Smooth muscle cell (in vitro differentiated cells): ENCODE data around the gene NOP9. TPM values are rescaled to one million over a fixed set of nuclear protein-coding genes. Genes with fewer than 3 reads are reported as not detected.

Experiments used
- DNase-seq: peaks from one replicate; lab custom pipeline; 2025; ENCODE audit not compliant: unreplicated experiment; lab: John Stamatoyannopoulos, UW
- H2AFZ ChIP-seq: fragments of 200-600 bp; sonication (generic); 2 replicates; pipeline ENCODE4 v1.6.0; 2016; ENCODE audit warnings: antibody characterized with exemption, low read depth, mild to moderate bottlenecking
- H3F3A ChIP-seq: fragments of 200-600 bp; sonication (generic); 2 replicates; pipeline ENCODE4 v1.6.0; 2017; ENCODE audit warnings: antibody characterized with exemption, low read depth
- H3K27ac ChIP-seq: fragments of 200-600 bp; sonication (generic); 2 replicates; pipeline ENCODE4 v1.5.1; 2016; ENCODE audit warnings: low read depth, mild to moderate bottlenecking
- H3K27me3 ChIP-seq: fragments of 200-600 bp; sonication (generic); 2 replicates; pipeline ENCODE4 v1.6.1; 2016; ENCODE audit warnings: low read depth, mild to moderate bottlenecking
- H3K36me3 ChIP-seq: fragments of 200-600 bp; sonication (generic); 2 replicates; pipeline ENCODE4 v1.5.1; 2016; ENCODE audit warnings: low read depth
- H3K4me1 ChIP-seq: fragments of 200-600 bp; sonication (generic); 2 replicates; pipeline ENCODE4 v1.5.1; 2016; ENCODE audit warnings: low read depth
- H3K4me2 ChIP-seq: fragments of 200-600 bp; sonication (generic); 2 replicates; pipeline ENCODE4 v1.6.0; 2016; ENCODE audit warnings: mild to moderate bottlenecking
- H3K4me3 ChIP-seq: fragments of 200-600 bp; sonication (generic); 2 replicates; pipeline ENCODE4 v1.5.1; 2016; ENCODE audit warnings: mild to moderate bottlenecking
- H3K79me2 ChIP-seq: fragments of 200-600 bp; sonication (generic); 2 replicates; pipeline ENCODE4 v1.6.0; 2016; ENCODE audit warnings: low read depth, mild to moderate bottlenecking
- H3K9ac ChIP-seq: fragments of 200-600 bp; sonication (generic); 2 replicates; pipeline ENCODE4 v1.6.0; 2016; ENCODE audit warnings: low read depth
- H3K9me3 ChIP-seq: fragments of 200-600 bp; sonication (generic); replicated peaks from 2 replicates; pipeline ENCODE4 v1.5.1; 2016; ENCODE audit warnings: low read depth
- H4K20me1 ChIP-seq: fragments of 200-600 bp; sonication (generic); 2 replicates; pipeline ENCODE4 v1.6.0; 2016; ENCODE audit warnings: low read depth
- WGBS: methylation state at CpG from one replicate; pipeline ENCODE4 v1.1.7; 2016; ENCODE audit warnings: low lambda C conversion rate; 5-methylcytosine and 5-hydroxymethylcytosine counted together
- polyA plus RNA-seq: library from polyadenylated mRNA; unstranded; fragments of >200 nt; fragmentation: Nextera tagmentation; extraction: Ambion mirVana; gene quantifications from 2 replicates; pipeline ENCODE4 v1.2.1, GENCODE V29; 2016
- total RNA-seq: library from RNA; depleted of rRNA; stranded (reverse); fragments of >200 nt; gene quantifications from 2 replicates; pipeline ENCODE4 v1.2.3, GENCODE V29; 2014
- TF ChIP-seq, protein P1 (sequence below): fragments of 200-600 bp; sonication (generic); IDR thresholded peaks from 2 replicates; pipeline ENCODE4 v1.5.1; 2017; ENCODE audit warnings: borderline replicate concordance, mild to moderate bottlenecking, antibody characterized with exemption; ENCODE audit not compliant: insufficient read depth, poor library complexity, severe bottlenecking

NOP9 gene
- total and polyA plus RNA-seq, 2 experiments from 2014 or later = 3.3 to 9.3 TPM

DNA sequence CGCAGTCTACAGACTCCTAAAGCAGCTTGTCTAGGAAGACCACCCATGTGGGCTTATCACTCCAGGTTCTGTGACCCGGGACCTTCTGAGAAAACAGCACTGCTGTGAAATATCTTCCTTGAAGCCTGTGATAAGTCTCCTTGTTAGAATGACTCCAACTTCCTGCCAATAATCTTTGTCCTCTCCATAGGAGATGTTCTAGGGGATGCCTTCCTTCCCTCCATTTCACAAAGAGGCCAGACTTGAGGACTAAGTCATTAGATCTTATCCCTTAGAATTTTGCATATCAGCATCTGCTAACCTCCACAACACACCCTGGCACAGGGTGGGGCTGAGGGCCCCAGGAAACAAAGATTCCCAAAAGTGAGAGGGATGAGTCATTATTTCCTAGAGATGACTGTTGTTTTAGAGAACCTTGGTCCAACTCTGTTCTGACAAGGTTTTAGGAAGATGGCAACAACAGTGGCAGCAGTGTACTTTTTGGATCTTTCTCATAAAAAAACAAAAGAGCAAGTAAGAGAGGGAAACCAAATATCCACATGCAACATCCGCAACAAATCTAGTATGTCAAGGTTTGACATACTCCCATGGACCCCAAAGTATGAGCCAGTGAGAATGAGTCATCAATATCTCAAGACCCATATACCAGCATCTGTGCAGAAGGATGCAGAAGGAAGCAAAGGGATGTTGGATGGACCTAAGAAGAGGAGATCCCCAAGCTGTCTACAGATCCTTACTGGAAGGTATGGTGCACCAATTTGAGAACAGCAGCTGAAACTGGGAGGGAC lies 17.7 kb downstream of the NOP9 start:
- no peak overlapping the region for H3K4me2 ChIP-seq
- no peaks in the 10 kb centered on the region for H3F3A ChIP-seq
- H4K20me1 ChIP-seq = no peaks in the 10 kb centered on the region
- TF ChIP-seq, protein P1, sequence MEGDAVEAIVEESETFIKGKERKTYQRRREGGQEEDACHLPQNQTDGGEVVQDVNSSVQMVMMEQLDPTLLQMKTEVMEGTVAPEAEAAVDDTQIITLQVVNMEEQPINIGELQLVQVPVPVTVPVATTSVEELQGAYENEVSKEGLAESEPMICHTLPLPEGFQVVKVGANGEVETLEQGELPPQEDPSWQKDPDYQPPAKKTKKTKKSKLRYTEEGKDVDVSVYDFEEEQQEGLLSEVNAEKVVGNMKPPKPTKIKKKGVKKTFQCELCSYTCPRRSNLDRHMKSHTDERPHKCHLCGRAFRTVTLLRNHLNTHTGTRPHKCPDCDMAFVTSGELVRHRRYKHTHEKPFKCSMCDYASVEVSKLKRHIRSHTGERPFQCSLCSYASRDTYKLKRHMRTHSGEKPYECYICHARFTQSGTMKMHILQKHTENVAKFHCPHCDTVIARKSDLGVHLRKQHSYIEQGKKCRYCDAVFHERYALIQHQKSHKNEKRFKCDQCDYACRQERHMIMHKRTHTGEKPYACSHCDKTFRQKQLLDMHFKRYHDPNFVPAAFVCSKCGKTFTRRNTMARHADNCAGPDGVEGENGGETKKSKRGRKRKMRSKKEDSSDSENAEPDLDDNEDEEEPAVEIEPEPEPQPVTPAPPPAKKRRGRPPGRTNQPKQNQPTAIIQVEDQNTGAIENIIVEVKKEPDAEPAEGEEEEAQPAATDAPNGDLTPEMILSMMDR = no peak
- H3K36me3 ChIP-seq = no peaks in the 10 kb centered on the region
- no peak overlapping the region for H3K4me3 ChIP-seq
- 67% methylated on average over 3 of the region's 3 CpGs for WGBS
- no peak overlapping the region for H3K9ac ChIP-seq
- no peak overlapping the region for H2AFZ ChIP-seq
- no peak for DNase-seq
- H3K27me3 ChIP-seq = no peaks in the 10 kb centered on the region
- H3K79me2 ChIP-seq = no peaks in the 10 kb centered on the region
- H3K9me3 ChIP-seq = no peaks in the 10 kb centered on the region
- H3K27ac ChIP-seq = no peak overlapping the region
- H3K4me1 ChIP-seq = no peaks in the 10 kb centered on the region

DNA sequence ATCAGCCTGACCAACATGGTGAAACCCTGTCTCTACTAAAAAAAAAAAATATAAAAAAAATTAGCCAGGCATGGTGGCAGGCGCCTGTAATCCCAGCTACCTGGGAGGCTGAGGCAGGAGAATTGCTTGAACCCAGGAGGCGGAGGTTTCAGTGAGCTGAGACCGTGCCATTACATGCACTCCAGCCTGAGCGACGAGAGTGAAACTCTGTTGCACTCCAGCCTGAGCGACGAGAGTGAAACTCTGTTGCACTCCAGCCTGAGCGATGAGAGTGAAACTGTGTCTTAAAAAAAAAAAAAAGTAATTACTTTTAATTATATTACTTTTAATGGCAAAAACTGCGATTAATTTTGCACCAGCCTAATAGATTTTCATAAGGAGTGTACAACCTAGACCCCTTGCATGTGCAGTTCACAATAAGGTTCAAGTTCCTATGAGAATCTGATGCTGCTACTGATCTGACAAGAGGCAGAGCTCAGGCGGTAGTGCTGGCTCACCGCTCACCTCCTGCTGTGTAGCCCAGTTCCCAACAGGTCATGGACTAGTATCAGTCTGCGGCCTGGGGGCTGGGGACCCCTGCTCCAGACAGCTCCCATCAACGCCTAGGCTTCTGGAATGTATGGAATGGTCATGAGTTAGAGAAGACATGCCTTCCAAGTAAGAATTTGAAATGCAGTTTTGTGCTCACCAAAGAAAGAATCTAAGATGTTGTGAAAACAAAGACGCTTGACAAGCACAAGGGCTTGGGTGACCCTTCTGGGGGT lies 21.7 kb downstream of the NOP9 start:
- DNase-seq = no peak
- no peaks in the 10 kb centered on the region for H3K27me3 ChIP-seq
- no peak overlapping the region for H3K27ac ChIP-seq
- H3K9ac ChIP-seq = no peak overlapping the region
- no peak overlapping the region for H3K4me2 ChIP-seq
- H3K4me3 ChIP-seq = no peak overlapping the region
- no peaks in the 10 kb centered on the region for H3K36me3 ChIP-seq
- TF ChIP-seq, protein P1 = no peak
- H3F3A ChIP-seq = no peaks in the 10 kb centered on the region
- H2AFZ ChIP-seq = no peak overlapping the region
- 73% methylated on average over 14 of the region's 14 CpGs for WGBS
- H3K4me1 ChIP-seq = no peaks in the 10 kb centered on the region
- H3K9me3 ChIP-seq = no peaks in the 10 kb centered on the region
- no peaks in the 10 kb centered on the region for H3K79me2 ChIP-seq
- H4K20me1 ChIP-seq = no peaks in the 10 kb centered on the region

DNA sequence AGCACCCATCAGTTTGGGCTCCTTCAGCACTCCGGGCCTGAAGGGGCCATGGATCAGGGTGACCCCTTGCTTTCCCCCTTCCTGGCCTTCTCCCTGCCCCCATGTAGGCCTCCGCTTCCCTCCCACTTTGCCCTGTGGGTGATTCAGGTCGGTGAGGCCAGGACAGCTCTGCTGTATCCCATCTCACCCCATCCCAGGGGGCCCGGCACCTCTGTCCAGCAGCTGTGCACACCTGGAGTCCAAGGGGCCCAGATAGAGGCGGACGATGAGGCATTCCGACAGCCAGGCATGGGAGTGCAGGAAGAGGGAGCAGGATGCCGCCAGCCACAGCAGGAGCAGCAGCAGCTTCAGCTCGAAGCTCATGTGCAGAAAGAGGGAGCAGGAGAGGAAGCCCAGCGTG lies 23.0 kb downstream of the NOP9 start:
- Histone ChIP-seq H4K20me1 (no peaks in the 10 kb centered on the region), H2AFZ (no peak overlapping the region), H3K27me3 (no peaks in the 10 kb centered on the region), H3K4me3 (no peak overlapping the region), H3K36me3 (no peaks in the 10 kb centered on the region), H3K27ac (no peak overlapping the region), H3K79me2 (no peaks in the 10 kb centered on the region), H3K9ac (no peak overlapping the region), H3K9me3 (no peaks in the 10 kb centered on the region), H3K4me1 (no peaks in the 10 kb centered on the region), H3K4me2 (no peak overlapping the region), H3F3A (no peaks in the 10 kb centered on the region)
- DNase-seq = no peak
- WGBS = 92% methylated on average over 10 of the region's 10 CpGs
- TF ChIP-seq, protein P1 = no peak

DNA sequence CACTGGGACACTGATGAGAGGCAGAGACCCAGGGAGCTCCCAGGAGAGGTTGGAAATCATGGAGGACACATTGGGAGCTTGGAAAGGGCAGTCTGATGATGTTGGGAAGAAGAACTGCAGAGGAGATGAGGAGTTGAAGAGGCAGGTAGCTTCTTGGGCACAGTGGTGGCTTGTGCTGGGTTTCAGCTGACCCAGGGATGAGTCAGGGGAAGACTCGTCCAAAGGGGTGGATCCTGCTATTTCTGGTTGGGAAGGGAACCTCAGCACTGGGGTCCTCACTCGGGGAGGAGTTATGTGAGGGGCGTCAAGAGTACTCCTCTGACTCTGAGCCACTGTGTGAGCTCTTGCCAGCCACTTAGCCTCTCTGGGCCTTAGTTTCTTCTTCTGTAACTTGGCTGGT lies 23.7 kb downstream of the NOP9 start:
- Histone ChIP-seq H4K20me1 (no peaks in the 10 kb centered on the region), H2AFZ (no peak overlapping the region), H3K36me3 (no peaks in the 10 kb centered on the region), H3K27ac (no peak overlapping the region), H3K79me2 (no peaks in the 10 kb centered on the region), H3K4me3 (no peak overlapping the region), H3F3A (no peaks in the 10 kb centered on the region), H3K27me3 (no peaks in the 10 kb centered on the region), H3K9ac (no peak overlapping the region), H3K9me3 (no peaks in the 10 kb centered on the region), H3K4me1 (no peaks in the 10 kb centered on the region), H3K4me2 (no peak overlapping the region)
- TF ChIP-seq, protein P1 = no peak
- WGBS = 70% methylated on average over 3 of the region's 3 CpGs
- no peak for DNase-seq
